DOHH2 (cell line): ENCODE results near the gene SGTA.

Source experiments
- H3F3A ChIP-seq: fragments of 200-600 bp; sonication (generic), shearing (Covaris generic); 2 replicates; pipeline ENCODE4 v1.6.0; 2016; ENCODE audit warnings: antibody characterized with exemption, mild to moderate bottlenecking; ENCODE audit not compliant: control insufficient read depth, insufficient read depth
- H3K27ac ChIP-seq: fragments of 200-600 bp; sonication (generic); 2 replicates; pipeline ENCODE4 v1.5.1; 2014; ENCODE audit warnings: low read depth, mild to moderate bottlenecking, low read length, moderate library complexity
- H3K27me3 ChIP-seq: fragments of 200-600 bp; sonication (generic); 2 replicates; pipeline ENCODE4 v1.6.1; 2014; ENCODE audit warnings: mild to moderate bottlenecking, low read length, mixed read lengths; ENCODE audit not compliant: control insufficient read depth
- H3K36me3 ChIP-seq: fragments of 200-600 bp; sonication (generic); 2 replicates; pipeline ENCODE4 v1.6.1; 2014; ENCODE audit warnings: mild to moderate bottlenecking, low read length, moderate library complexity, mixed read lengths; ENCODE audit not compliant: control insufficient read depth
- H3K4me1 ChIP-seq: fragments of 200-600 bp; sonication (generic); 2 replicates; pipeline ENCODE4 v1.6.1; 2014; ENCODE audit warnings: mild to moderate bottlenecking, low read length, mixed read lengths; ENCODE audit not compliant: control insufficient read depth
- H3K4me2 ChIP-seq: fragments of 200-600 bp; sonication (generic); 2 replicates; pipeline ENCODE4 v1.6.0; 2014; ENCODE audit warnings: mild to moderate bottlenecking, low read length, moderate library complexity
- H3K4me3 ChIP-seq: fragments of 200-600 bp; sonication (generic); 2 replicates; pipeline ENCODE4 v1.5.1; 2014; ENCODE audit warnings: mild to moderate bottlenecking, low read length, mixed read lengths
- H3K79me2 ChIP-seq: fragments of 200-600 bp; sonication (generic); 2 replicates; pipeline ENCODE4 v1.6.1; 2014; ENCODE audit warnings: mild to moderate bottlenecking, low read length, mixed read lengths; ENCODE audit not compliant: control insufficient read depth
- H3K9me2 ChIP-seq: fragments of 200-600 bp; sonication (generic); replicated peaks from 2 replicates; pipeline ENCODE4 v1.6.1; 2014; ENCODE audit warnings: mild to moderate bottlenecking, low read length, mixed read lengths; ENCODE audit not compliant: control insufficient read depth
- H3K9me3 ChIP-seq: fragments of 200-600 bp; sonication (generic); 2 replicates; pipeline ENCODE4 v1.6.1; 2014; ENCODE audit warnings: antibody characterized with exemption, low read length, mixed read lengths; ENCODE audit not compliant: control insufficient read depth, insufficient read depth
- H4K20me1 ChIP-seq: fragments of 200-600 bp; sonication (generic); 2 replicates; pipeline ENCODE4 v1.6.0; 2014; ENCODE audit warnings: low read depth, mild to moderate bottlenecking, antibody characterized with exemption, low read length, moderate library complexity; ENCODE audit not compliant: control insufficient read depth, insufficient read depth
- EZH2phosphoT487 ChIP-seq: fragments of 200-600 bp; sonication (generic); IDR thresholded peaks from 2 replicates; pipeline ENCODE4 v1.6.1; 2017; ENCODE audit warnings: borderline replicate concordance, mild to moderate bottlenecking, antibody characterized with exemption, low read length, moderate library complexity, mixed read lengths
- TF ChIP-seq, protein P1 (sequence below): fragments of 200-600 bp; sonication (generic); IDR thresholded peaks from one replicate; pipeline ENCODE4 v1.5.1; 2014; ENCODE audit warnings: antibody characterized with exemption, mild to moderate bottlenecking, low read depth, low read length; ENCODE audit not compliant: poor library complexity, severe bottlenecking

The SGTA gene

DNA sequence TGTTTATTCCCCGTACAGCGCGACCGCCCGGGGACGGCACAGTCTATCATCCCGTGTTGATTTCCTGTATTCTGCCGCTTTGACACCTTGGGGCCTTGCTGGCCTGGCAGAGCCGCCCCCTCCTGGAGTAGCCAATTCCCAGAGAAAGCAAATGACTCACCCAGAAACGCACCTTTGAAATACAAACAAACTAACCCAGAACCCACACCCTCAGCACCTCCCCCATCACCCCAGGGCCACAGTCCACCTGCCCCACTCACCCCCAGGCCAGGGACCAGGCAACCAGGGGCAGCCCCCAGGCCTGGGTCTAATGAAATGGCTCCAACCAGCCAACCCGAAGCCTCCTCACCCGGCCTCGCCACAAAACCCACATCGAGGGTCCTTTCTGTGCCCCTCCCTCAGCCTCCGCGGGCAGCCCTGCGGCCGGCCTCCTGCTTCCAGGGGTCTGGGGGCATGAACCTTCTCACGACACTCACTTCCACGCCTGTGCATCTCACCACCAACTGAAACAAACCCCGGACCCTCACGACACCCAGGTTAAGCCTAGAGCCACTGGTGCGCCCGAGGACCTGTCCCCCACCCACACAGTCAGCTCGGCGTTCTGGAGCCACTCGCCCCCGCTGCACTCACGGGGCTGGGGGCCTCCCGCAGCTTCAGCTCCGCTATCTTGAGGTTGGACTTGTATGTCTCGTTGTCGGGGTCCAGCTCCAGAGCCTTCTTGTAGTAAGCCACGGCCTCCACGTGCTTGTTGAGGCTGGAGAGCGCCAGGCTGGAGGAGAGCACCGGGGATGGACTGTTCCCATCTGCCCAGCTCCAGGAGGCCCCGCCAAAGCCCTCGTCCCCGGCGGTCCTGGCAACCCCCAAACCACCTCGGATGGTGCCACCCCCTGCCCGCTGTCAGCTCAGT, 20.9 kb downstream of the SGTA start:
- TF ChIP-seq, protein P1, sequence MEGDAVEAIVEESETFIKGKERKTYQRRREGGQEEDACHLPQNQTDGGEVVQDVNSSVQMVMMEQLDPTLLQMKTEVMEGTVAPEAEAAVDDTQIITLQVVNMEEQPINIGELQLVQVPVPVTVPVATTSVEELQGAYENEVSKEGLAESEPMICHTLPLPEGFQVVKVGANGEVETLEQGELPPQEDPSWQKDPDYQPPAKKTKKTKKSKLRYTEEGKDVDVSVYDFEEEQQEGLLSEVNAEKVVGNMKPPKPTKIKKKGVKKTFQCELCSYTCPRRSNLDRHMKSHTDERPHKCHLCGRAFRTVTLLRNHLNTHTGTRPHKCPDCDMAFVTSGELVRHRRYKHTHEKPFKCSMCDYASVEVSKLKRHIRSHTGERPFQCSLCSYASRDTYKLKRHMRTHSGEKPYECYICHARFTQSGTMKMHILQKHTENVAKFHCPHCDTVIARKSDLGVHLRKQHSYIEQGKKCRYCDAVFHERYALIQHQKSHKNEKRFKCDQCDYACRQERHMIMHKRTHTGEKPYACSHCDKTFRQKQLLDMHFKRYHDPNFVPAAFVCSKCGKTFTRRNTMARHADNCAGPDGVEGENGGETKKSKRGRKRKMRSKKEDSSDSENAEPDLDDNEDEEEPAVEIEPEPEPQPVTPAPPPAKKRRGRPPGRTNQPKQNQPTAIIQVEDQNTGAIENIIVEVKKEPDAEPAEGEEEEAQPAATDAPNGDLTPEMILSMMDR = no peak
- no peak for TF ChIP-seq EZH2phosphoT487
- no peaks in the 10 kb centered on the region for H3K79me2 ChIP-seq
- H3K9me2 ChIP-seq = no peaks in the 10 kb centered on the region
- H4K20me1 ChIP-seq = no peaks in the 10 kb centered on the region
- no peak overlapping the region for H3K4me3 ChIP-seq
- no peaks in the 10 kb centered on the region for H3F3A ChIP-seq
- H3K9me3 ChIP-seq = no peaks in the 10 kb centered on the region
- no peaks in the 10 kb centered on the region for H3K27me3 ChIP-seq
- H3K36me3 ChIP-seq = peaks cover 81% of the 10 kb centered on the region
- H3K4me2 ChIP-seq = no peak overlapping the region
- no peaks in the 10 kb centered on the region for H3K4me1 ChIP-seq
- no peak overlapping the region for H3K27ac ChIP-seq

DNA sequence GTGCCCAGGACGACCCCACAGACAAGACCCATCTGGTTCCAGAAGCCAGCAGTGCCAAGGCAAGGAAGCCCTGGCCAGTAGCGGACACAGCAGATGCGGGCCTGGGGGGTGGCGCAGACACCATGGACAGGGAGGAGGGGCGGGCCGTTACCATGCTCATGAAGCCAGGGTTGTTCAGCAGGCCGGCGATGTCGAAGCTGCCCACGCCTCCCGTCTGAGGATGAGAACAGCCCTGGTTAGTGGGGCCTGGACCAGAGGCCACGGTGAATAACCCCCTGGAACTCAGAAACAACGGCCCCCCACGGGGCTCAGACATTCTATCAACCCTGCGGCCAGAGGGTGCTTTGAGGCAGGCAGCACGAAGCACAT, 21.8 kb downstream of the SGTA start:
- Histone ChIP-seq H3K27me3 (no peaks in the 10 kb centered on the region), H3K9me2 (no peaks in the 10 kb centered on the region), H3K36me3 (peaks cover 80% of the 10 kb centered on the region), H3K79me2 (no peaks in the 10 kb centered on the region), H3K9me3 (no peaks in the 10 kb centered on the region), H3K27ac (no peak overlapping the region), H3K4me2 (no peak overlapping the region), H3K4me3 (no peak overlapping the region), H4K20me1 (no peaks in the 10 kb centered on the region), H3K4me1 (no peaks in the 10 kb centered on the region), H3F3A (no peaks in the 10 kb centered on the region)
- TF ChIP-seq, protein P1 = no peak
- no peak for TF ChIP-seq EZH2phosphoT487

GRCh38 chr19:2759965-2760364, 23.1 kb downstream of the SGTA start:
- Histone ChIP-seq H3K27ac (no peak overlapping the region), H3K4me2 (no peak overlapping the region), H3K27me3 (no peaks in the 10 kb centered on the region), H3K9me3 (no peaks in the 10 kb centered on the region), H4K20me1 (no peaks in the 10 kb centered on the region), H3K9me2 (no peaks in the 10 kb centered on the region), H3K36me3 (peaks cover 79% of the 10 kb centered on the region), H3K4me3 (no peak overlapping the region), H3F3A (no peaks in the 10 kb centered on the region), H3K79me2 (no peaks in the 10 kb centered on the region), H3K4me1 (no peaks in the 10 kb centered on the region)
- TF ChIP-seq, protein P1 = no peak
- TF ChIP-seq EZH2phosphoT487 = no peak
